ENCODE measurements around the gene ANO2.

Gene ANO2

DNA sequence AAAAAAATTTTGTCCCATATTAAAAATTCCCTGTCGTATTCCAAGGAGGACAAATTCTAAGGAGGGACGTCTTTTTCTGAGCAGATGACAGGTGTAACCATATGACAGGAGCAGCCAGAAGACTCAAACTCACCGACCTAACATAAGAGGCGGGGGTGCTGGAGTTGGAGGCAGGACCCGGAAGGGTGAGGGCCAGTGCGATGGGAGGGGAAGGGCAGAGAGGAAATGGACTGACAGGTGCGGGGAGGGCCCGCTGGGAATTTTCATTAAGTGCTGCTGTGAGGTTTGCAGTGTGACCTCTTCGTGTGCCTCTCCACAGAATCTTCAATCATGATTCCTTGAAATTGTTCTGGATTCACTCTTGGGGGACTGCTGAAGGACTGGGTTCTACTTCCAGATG is 323.7 kb downstream of the ANO2 start:
- no peak for TF ChIP-seq POLR2A (IDR thresholded peaks at IDR 0.05; ENCODE audit: low read depth, low read length)
- FAIRE-seq (no peak), DNase-seq (ENCODE audit: insufficient read length, low spot score) (no peak)

DNA sequence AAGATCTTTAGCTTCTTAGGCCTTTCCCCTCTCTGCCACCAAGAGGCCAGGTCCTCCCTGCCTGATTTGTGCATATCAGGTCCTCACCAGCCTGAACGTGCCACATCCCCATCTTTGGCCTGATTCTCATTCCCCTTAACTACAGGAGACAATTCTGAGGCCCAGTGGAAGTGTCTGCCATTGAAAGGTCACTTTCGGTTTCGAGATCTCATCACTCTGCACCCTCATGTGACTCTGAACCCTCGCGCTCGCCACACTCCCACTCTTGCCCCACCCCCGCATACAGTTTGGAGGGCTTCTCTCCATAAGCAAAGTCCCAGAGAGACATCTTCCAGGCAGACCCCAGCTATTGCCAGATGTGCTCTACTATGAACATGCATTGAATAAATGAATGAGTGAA is 324.2 kb downstream of the ANO2 start:
- FAIRE-seq (no peak), DNase-seq (ENCODE audit: insufficient read length, low spot score) (no peak)

DNA sequence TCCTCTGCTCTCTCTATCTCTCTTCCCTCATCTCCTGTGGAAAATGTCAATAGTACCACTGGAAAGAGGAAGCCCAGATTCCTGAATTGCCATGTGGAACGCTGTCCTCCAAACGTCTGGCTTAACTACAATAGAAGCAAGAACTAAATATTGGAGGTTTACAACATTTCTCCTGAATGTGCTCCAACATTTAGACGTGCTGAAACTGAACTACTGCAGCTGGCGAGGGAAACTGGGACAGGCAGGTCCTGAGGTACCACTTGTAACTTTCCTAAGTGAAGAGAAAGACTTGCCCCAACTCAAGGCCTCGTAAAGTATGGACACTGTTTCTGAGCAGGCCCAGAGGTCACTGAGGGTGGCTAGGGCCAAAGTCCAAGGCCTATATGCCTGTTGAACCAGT is 325.4 kb downstream of the ANO2 start:
- no peak for DNase-seq (ENCODE audit: insufficient read length, low spot score)
- TF ChIP-seq POLR2A (IDR thresholded peaks at IDR 0.05; ENCODE audit: low read depth, low read length): no peak
- no peak for FAIRE-seq

More for the DNA sequence above, 324.2 kb downstream of the ANO2 start:
- no peak for TF ChIP-seq POLR2A (IDR thresholded peaks at IDR 0.05; ENCODE audit: low read depth, low read length)

DNA sequence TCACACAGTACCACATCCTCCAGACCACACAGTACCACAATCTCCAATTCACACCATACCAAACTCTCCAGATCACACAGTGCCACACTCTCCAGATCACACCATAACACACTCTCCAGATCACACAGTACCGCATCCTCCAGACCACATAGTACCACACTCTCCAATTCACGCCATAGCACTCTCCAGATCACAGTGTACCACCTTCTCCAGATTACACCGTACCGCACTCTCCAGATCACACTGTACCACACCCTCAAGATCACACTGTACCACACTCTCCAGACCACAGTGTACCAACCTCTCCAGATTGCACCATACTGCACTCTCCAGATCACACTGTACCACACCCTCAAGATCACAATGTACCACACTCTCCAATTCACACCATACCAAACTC is 328.2 kb downstream of the ANO2 start:
- TF ChIP-seq POLR2A (IDR thresholded peaks at IDR 0.05; ENCODE audit: low read depth, low read length): no peak
- FAIRE-seq: no peak
- no peak for DNase-seq (ENCODE audit: insufficient read length, low spot score)

DNA sequence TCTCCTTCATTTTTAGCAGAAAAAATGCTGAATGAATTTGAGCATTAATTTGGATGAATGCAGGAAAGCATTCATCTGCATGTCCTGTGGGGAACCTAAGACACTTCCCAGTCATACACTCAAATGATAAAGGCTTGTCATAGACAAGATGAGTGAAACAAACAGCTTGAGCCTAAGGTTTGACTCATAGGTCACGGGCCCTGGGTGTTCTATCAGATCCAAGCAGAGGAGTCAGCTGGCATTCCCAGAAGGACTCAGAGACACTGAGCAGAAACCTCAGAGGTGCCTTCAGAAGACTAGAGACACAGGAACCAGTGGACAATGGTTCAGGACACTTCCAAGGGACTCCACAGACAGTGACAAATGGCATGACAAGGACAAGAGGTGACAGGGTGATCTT is 329.3 kb downstream of the ANO2 start:
- no peak for TF ChIP-seq POLR2A (IDR thresholded peaks at IDR 0.05; ENCODE audit: low read depth, low read length)
- FAIRE-seq (no peak), DNase-seq (ENCODE audit: insufficient read length, low spot score) (no peak)

DNA sequence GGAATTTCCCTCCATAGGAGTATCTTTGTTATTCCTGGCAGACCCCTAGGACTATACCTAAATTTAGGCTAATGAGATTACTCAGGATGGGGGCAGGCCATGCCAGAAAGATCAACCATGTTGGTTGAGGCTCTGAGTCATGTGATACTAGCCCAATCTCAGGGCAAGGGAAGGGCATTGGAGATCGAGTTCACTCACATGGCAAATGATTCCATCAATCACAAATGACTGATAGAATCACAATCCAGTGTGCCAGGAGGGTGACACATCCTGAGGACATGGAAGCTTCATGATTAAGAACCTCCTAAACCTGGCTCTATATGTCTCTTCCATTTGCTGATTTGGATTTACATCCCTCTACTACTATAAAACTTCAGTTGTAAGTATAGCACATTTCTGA is 330.8 kb downstream of the ANO2 start:
- DNase-seq (ENCODE audit: insufficient read length, low spot score) (no peak), FAIRE-seq (no peak)
- no peak for TF ChIP-seq POLR2A (IDR thresholded peaks at IDR 0.05; ENCODE audit: low read depth, low read length)

DNA sequence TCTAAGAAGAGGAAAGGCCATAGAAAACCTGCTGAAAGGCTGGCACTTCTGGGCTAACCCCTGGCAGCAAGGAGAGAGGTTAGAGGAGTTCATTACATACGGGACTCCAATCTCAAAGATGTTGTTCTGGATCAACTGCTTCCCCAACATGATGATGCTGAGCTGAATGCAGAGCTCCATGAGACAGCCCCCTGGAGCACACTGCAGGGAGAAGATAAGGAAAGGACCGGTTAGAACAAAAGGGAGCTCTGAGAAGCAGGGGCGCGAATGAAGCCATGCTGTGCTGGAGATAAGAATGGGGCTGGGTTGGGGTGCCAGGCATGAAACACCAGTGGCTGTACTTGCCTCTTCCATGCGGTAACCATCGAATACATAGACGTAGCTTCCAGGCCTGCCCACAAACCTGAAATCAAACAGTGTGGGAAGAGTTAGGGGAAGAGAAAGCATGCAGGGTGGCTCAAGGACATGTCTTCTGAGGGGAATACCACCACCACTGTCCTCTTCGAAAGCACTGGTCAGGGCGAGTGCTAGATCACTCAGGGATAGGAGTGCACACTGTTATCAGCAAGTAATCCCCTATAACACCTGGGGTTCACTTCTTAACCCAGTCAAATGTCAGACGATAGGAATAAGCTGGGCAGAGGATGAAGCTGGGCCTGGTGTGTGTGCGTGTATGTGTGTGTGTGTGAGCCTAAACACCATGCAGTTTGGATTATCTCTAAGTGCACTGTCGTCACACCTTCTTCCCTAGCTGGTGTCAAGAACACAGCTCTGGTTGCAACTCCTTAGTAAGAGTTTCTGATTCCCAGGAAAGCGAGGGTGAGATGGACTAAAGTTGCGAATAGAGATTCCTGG is 332.3 kb downstream of the ANO2 start:
- FAIRE-seq: no peak

DNA sequence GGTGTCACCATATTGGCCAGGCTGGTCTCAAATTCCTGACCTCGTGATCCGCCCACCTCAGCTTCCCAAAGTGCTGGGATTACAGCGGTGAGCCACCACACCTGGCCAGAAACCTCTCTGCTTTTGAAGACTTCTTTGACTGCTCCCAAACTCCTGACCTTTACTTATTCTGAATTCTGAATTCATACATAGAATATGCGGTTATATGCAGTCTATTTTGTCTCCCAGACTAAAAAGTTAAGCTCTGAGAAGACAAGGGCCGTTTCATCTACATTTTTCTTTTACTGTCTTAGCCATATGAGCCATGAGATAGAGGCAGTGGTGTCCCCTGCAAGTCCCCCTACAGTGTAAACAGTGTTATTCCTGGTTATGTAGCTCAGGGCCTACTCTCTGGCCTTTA is 333.9 kb downstream of the ANO2 start:
- FAIRE-seq (no peak), DNase-seq (ENCODE audit: insufficient read length, low spot score) (no peak)
- TF ChIP-seq POLR2A (IDR thresholded peaks at IDR 0.05; ENCODE audit: low read depth, low read length): no peak

More for the DNA sequence above, 332.3 kb downstream of the ANO2 start:
- TF ChIP-seq POLR2A (IDR thresholded peaks at IDR 0.05; ENCODE audit: low read depth, low read length): no peak
- DNase-seq (ENCODE audit: insufficient read length, low spot score): no peak

DNA sequence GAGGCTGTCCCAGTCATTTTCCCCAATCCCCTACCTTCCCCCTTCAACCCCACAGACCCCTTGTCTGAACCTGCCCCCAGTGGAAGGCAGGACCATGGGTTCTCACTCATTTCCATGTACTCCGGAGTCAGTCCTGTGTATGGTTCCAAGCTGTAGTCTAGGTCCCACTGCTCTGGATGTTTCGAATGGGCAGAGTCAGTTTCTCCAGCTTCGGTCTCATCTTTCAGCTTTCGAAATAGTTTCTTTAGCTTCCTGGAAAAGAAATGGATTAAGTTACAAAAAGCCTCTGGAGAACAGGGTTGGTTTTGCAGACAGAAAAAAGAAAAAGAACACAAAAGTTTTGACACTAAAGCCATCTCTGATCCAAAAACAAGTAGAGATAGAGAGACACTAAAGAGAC is 345.7 kb downstream of the ANO2 start:
- DNase-seq (ENCODE audit: insufficient read length, low spot score): no peak
- FAIRE-seq: no peak
- no peak for TF ChIP-seq POLR2A (IDR thresholded peaks at IDR 0.05; ENCODE audit: low read depth, low read length)

DNA sequence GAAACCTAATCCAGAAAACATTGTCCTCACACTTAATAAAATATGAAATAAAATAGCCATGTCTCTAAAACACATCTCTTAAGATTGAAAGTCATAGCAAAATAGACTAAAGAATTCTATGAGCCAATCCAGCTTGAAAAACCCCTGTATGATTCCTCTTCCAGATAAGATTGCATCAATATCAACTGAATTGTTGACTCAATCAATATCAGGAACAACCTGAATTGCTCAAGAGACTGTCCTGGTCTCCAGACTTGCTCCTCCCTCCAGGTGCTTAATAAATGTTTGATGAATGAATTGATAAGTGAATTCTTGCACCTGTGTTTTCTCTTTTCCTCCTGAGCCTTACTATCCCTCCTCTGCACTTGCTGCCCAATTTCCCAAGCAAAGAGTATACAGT is 351.1 kb downstream of the ANO2 start:
- no peak for DNase-seq (ENCODE audit: insufficient read length, low spot score)
- no peak for TF ChIP-seq POLR2A (IDR thresholded peaks at IDR 0.05; ENCODE audit: low read depth, low read length)
- no peak for FAIRE-seq

DNA sequence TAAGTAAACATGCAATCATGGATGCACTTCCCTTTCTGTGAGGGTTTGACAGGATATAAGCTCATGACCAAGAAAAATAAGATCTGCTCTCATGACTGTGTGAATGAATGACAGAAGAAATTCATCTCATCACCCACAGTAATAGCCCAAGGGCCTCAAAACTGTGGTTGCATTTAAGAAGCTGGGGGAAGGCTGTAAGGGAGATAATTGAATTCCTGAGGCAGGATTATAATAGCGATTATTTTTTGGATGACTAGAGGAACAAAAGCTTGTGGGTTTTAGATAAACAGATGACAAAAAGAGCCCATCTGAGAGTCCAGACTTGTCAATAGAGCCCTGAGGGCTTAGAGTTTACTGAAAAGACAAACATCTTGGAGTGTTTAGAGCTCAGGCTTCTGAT is 352.0 kb downstream of the ANO2 start:
- no peak for DNase-seq (ENCODE audit: insufficient read length, low spot score)
- FAIRE-seq: no peak
- no peak for TF ChIP-seq POLR2A (IDR thresholded peaks at IDR 0.05; ENCODE audit: low read depth, low read length)

DNA sequence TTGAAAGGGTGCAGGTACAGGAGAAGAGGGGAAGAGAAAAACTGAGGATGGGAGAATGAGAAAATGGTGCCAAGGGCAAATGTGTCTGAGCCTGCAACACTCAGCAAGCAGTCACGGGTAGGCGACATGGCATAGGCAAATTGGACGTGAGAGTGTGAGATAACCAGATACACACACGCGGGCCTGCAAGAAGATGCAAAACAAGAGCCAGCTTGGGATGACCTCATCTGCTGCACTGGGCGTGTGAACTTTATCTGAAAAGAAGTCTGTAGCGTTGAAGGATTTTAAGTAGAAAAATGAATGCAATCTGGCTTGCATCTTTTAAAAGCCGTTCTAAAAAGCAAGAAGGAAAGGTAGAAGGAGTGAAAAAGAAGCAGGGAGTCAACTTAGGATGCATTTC is 352.7 kb downstream of the ANO2 start:
- DNase-seq (ENCODE audit: insufficient read length, low spot score) (no peak), FAIRE-seq (no peak)
- TF ChIP-seq POLR2A (IDR thresholded peaks at IDR 0.05; ENCODE audit: low read depth, low read length): no peak

DNA sequence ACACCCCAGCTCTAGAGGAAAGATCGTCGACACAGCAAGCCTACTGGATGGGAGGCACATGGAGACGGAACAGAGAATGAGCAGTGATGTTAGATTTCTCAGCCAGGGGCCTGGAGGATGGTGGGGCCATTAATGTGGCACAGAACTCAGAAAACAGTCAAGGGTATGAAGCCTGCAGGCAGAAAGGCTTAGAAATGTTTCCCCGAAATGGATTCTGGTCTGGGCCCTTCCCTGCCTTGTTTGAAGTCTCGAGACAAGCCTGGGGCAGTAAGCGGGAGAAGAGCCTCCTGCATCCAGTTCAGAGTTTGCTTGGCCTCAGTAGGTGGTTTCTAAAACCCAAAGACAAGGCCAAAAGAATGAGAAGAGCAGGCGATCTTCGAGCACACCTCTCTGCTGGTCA is 354.7 kb downstream of the ANO2 start:
- TF ChIP-seq POLR2A (IDR thresholded peaks at IDR 0.05; ENCODE audit: low read depth, low read length): no peak
- no peak for FAIRE-seq
- no peak for DNase-seq (ENCODE audit: insufficient read length, low spot score)

DNA sequence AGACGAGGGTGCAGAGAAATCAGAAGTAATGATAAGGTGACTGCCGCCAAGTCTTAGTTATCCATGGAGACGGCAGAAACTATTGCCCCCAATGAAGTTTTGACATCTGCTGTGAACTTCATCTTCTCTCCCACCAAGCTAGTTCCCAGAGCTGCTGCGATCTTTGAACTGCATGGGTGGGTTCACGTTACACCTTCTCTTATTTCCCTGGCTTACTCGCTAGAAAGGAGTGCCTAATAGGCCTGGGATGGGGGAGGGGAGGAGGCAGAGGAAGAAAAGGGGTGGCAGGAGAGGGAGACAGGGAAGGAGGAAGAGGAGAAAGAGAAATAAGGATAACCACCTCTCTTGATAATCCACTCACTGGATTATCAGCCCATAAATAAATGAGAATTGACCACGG is 356.0 kb downstream of the ANO2 start:
- FAIRE-seq (no peak), DNase-seq (ENCODE audit: insufficient read length, low spot score) (no peak)
- TF ChIP-seq POLR2A (IDR thresholded peaks at IDR 0.05; ENCODE audit: low read depth, low read length): no peak

DNA sequence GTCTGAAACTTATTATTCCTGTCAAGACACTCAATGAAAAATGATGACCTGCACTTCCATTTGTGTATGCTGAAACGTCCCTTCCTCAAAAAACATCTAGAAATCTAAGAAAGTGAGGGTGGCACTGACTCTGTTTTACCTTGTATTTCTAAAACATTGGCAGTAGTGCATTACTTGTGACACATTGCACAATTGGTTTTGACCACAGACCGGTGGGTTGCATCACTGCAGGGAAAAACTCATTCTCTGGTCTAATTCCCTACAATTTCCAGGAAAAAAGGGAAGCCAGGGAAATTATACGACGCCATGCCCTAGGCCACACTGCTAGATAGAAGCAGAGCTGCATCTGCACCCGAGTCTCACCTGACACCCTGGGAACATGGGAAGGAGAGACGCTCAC is 356.5 kb downstream of the ANO2 start:
- TF ChIP-seq POLR2A (IDR thresholded peaks at IDR 0.05; ENCODE audit: low read depth, low read length): no peak
- DNase-seq (ENCODE audit: insufficient read length, low spot score): no peak
- FAIRE-seq: no peak
